ENCODE results near the gene CZIB. TPM values are rescaled to one million over a fixed set of nuclear protein-coding genes. Genes with fewer than 3 reads are reported as not detected.

CZIB gene
- total RNA-seq, 1 experiment from 2014 or later, result 67.0 TPM

GRCh38 chr1:53250325-53250724, 29.9 kb upstream of the CZIB start:
- no peak overlapping the region for H3K56ac ChIP-seq (ENCODE audit: insufficient read length, low read depth, low read length)
- H3K79me2 ChIP-seq (ENCODE audit: insufficient read depth, low read length), result no peaks in the 10 kb centered on the region
- no peak overlapping the region for H3K23ac ChIP-seq (ENCODE audit: insufficient read length, low read depth, low read length)
- Mint-ChIP-seq H3K27ac (no peak overlapping the region), H3K27me3 (ENCODE audit: low read depth) (no peaks in the 10 kb centered on the region), H3K36me3 (ENCODE audit: insufficient read depth in 1 of 3, low read depth in 3 of 3) (peaks cover 25 to 90% (median 74%) of the 10 kb centered on the region in 3 experiments), H3K4me1 (no peaks in the 10 kb centered on the region), H3K9me3 (no peaks in the 10 kb centered on the region), H3K4me3 (no peak overlapping the region)
- H3K9me3 ChIP-seq (ENCODE audit: control insufficient read depth, low read depth, low read length), result no peaks in the 10 kb centered on the region
- H2BK120ac ChIP-seq (ENCODE audit: low read depth, low read length, poor library complexity, severe bottlenecking), result no peak overlapping the region
- no peaks in the 10 kb centered on the region for H3K4me1 ChIP-seq (ENCODE audit: insufficient read depth, low read length)
- no peak overlapping the region for H4K8ac ChIP-seq (replicated peaks; ENCODE audit: insufficient read length, low read depth, low read length)
- no peak overlapping the region for H4K91ac ChIP-seq (ENCODE audit: insufficient read length, low read depth, low read length)
- H2BK12ac ChIP-seq (ENCODE audit: insufficient read length, low read depth, low read length), result no peak overlapping the region
- no peak overlapping the region for H4K5ac ChIP-seq (ENCODE audit: insufficient read length, low read depth, low read length)
- no peak overlapping the region for H3K18ac ChIP-seq (ENCODE audit: insufficient read length, low read depth, low read length)
- no peak overlapping the region for H2BK20ac ChIP-seq (ENCODE audit: low read depth, low read length, poor library complexity, severe bottlenecking)
- no peak overlapping the region for H3K14ac ChIP-seq (ENCODE audit: insufficient read depth, low read length)
- H2BK15ac ChIP-seq (ENCODE audit: low read depth, low read length), result no peak overlapping the region
- no peak overlapping the region for H3K9ac ChIP-seq (ENCODE audit: extremely low read depth, insufficient read length, low read length)
- H3T11ph ChIP-seq (ENCODE audit: low read length), result no peak overlapping the region
- no peak overlapping the region for H3K4me2 ChIP-seq (ENCODE audit: insufficient read depth, insufficient read length, low read length)
- no peak overlapping the region for H3K27ac ChIP-seq (ENCODE audit: insufficient read length, low read depth, low read length)
- H3K79me1 ChIP-seq (ENCODE audit: insufficient read depth, low read depth, low read length, poor library complexity, severe bottlenecking), result no peaks in the 10 kb centered on the region
- no peaks in the 10 kb centered on the region for H3K27me3 ChIP-seq (ENCODE audit: insufficient read depth, low read length)
- WGBS (ENCODE audit: extremely low coverage, insufficient read length, low lambda C conversion rate), result 95% methylated on average over 3 of the region's 4 CpGs
- no peaks in the 10 kb centered on the region for H4K20me1 ChIP-seq (ENCODE audit: control insufficient read depth, insufficient read depth, insufficient read length)
- no peak overlapping the region for H2AK5ac ChIP-seq (ENCODE audit: insufficient read length, low read length)
- H3K23me2 ChIP-seq (ENCODE audit: insufficient read length, low read depth, low read length, poor library complexity, severe bottlenecking), result no peaks in the 10 kb centered on the region
- DNase-seq, result no peak
- no peak for TF ChIP-seq CTCF (conservative IDR thresholded peaks at IDR 0.05)
- H2AFZ ChIP-seq (ENCODE audit: low read length), result no peak overlapping the region
- H3K4ac ChIP-seq (ENCODE audit: low read depth, low read length), result no peak overlapping the region
- no peak overlapping the region for H2BK5ac ChIP-seq (ENCODE audit: insufficient read length, low read length)
